GM18502 (cell line): ENCODE results near the gene KCTD12.

ENCODE experiments used
- ATAC-seq: cut with Tn5 transposase; IDR thresholded peaks from one replicate; pipeline ENCODE4 v1.9.1; 2021; ENCODE audit warnings: mild to moderate bottlenecking; ENCODE audit not compliant: unreplicated experiment, poor library complexity

KCTD12 gene

GRCh38 chr13:76861859-76862258 is 24.3 kb downstream of the KCTD12 start:
- ATAC-seq, result no peak

DNA sequence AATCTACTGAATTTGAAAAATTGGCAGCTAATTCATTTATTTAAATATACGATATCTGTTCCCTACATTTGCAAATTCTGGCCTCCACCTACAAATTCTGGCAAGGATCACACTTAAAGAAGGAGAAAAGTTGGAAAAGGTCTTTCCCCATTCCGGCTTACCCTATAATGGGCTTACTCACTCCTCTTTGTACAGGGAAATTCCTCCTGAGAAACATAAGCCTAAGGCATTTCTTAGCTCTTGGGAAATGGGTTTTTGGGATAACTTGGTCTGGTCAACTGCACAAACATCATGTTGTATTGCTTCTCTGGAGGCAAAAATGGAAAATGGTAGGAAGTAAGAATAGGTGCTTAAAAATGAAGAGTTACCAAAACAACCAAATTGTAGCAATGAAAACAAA is 25.5 kb downstream of the KCTD12 start:
- ATAC-seq, result no peak

DNA sequence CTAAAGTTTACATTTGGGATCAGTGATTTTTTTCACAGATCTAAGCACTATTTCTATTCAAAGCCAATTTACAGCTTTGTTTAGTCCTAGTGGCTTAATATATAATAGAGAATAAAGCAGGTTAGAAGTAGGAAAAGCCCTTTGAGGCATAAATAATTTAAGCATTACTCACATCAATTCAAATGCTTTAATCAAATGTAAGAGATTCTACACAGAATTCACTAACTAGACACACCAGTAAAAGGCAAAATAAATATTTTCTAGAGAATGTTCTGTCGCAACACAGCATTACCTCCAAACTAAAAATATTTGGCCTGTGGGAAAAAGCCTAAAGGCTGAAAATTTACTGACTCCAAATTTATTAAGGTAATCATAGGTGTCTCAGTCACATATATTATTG is 31.3 kb downstream of the KCTD12 start:
- no peak for ATAC-seq

DNA sequence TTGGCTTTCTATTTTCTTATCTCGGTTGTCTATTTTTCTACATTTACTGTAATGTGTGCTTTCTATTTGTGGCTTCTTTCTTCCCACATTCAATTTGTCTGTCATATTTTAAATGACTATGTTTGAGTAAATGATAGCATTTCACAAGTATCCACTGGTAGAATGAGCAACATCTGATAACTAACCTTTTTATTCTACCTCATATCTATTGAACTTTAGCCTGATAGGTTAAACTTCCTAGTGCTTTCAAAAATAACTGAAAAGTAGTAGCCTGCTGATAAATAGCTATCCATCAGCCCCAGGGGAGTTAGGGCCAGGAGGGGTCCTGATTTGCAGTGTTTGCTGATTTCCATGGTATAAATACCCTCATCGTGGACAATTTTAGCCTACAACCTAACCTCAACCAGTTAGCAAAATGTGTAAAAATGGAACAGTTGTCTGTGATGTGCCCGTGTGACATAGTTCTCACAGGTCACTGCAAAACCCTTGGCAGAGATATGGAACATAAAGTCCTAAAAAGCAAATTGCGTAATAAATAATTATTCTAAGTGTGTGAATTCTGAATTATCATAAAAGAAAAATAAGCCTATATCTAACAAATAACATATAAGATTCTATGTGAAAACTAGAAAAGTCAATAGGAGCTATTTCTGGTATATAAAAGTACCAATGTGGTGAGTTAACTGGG is 32.1 kb downstream of the KCTD12 start:
- no peak for ATAC-seq

DNA sequence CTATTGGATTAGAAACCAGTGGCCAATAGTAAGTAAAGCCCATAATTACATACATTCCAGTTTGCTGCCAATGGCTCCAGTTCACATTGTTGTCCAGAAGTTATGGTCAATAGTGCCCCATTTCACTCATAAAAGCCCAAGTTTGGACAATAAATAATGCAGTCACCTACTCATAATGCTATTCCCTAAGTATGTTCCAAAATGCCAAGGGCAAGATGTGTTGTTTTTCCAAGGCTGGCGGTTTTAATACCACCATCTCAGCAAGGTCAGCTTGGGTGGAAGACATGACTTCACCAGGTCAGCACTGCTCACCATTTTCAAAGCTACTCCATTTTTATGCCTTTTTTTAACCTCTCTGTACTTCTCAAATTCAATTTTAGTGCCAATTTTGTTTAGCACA is 32.7 kb downstream of the KCTD12 start:
- no peak for ATAC-seq

GRCh38 chr13:76852986-76853385 is 33.2 kb downstream of the KCTD12 start:
- no peak for ATAC-seq

- no peak for ATAC-seq
These were observed 34.2 kb downstream of the KCTD12 start for GRCh38 chr13:76851961-76852360.

DNA sequence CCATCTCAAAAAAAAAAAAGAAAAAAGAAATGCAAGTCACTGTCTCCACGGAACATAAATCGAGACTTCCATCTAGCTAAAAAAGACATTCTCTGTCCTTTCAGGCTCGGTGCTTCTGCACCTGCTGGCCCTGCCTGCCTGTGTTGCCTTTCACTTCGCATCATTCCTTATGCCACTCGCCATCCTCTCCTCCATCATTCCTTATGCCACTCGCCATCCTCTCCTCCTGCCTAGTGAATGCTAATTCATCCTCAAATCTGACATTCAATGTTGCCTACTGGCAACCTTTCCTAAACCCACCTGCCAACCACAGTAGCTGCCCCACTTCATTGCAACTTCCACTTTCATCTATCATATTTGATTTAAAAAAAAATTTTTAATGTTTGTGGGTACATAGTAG is 36.7 kb downstream of the KCTD12 start:
- no peak for ATAC-seq

GRCh38 chr13:76848596-76848995 is 37.6 kb downstream of the KCTD12 start:
- no peak for ATAC-seq

- no peak for ATAC-seq
These were observed 39.8 kb downstream of the KCTD12 start for GRCh38 chr13:76846363-76846762.

GRCh38 chr13:76845865-76846264 is 40.3 kb downstream of the KCTD12 start:
- no peak for ATAC-seq

DNA sequence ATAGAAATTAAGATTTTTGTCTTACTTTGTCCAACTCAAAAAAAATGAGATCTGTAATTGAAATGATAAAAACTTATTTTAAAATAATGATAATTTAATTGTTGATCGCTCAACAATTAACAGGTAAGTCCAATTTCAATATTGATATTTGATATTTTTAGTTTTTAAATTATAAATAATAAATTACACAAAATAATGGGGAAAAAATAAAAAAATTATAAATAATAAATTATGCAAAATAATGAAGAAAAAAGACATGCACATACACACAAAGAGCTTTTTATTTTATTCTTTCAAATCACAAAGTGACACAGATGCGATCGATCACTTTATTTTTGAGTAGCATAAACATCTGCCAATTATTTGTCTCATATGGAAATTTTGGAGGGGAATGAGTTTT is 40.8 kb downstream of the KCTD12 start:
- no peak for ATAC-seq

GRCh38 chr13:76837801-76838200 is 48.4 kb downstream of the KCTD12 start:
- no peak for ATAC-seq

DNA sequence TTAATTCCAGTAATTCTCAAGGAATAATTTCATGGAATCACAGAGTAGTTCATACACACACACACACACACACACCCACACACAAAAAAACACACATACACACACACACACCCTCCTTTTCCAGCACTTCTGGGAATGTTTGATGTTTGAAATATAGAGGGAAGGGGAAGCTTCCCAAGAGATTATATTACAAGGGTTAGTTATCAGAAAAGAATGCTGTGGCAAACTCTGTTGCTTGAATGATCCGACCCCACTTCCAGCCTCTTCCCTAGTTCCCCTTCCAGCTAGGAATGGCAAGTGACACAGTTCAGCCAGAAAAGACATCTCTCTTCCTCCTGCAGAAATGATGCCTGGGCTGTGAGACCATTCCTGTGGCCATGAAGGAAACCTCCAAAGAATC is 49.9 kb downstream of the KCTD12 start:
- ATAC-seq, result no peak

- ATAC-seq, result no peak
These were observed 52.7 kb downstream of the KCTD12 start for GRCh38 chr13:76833441-76833954.

GRCh38 chr13:76832258-76832988 is 53.8 kb downstream of the KCTD12 start:
- ATAC-seq, result no peak

- ATAC-seq, result no peak
These were observed 55.4 kb downstream of the KCTD12 start for GRCh38 chr13:76830805-76831204.
